ENCODE measurements around the gene GAMT.

The GAMT gene

DNA sequence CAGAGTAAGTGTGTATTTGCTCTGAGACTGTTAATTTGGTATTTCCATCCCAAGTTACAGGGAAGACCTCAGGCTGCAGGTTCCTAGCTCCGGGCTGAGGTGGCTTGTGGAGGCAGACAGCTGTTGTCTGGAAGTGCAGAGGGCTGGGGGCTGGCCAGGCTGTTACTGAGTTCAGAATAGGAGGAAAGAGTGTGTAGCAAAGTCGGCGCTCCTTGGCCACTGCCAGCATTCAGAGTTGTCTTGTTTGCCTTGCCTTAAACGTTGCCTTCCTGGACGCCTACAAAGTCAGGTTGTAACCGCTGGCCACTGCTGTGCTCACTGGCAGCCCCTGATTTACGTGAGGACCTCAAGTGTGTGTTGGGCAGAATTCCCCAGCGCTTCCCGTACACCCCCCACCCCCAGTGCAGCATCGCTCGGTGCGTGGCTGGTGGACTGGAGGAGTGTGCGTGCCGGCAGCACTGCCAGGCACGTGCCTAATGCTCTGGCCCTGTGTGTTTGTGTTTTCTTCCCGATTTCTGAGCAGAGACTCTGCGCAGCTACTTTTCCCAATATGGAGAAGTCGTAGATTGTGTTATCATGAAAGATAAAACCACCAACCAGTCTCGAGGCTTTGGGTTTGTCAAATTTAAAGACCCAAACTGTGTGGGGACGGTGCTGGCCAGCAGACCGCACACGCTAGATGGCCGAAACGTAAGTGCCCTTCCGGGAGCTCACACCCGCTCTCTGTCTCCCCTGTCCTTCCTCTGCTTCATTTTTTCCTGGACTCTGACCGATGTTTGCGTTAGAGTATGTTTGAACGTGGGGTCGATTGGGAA lies 16.5 kb upstream of the GAMT start:
- no peak for DNase-seq

GRCh38 chr19:1417145-1417544 lies 15.8 kb upstream of the GAMT start:
- DNase-seq = no peak

GRCh38 chr19:1416014-1416841 lies 14.9 kb upstream of the GAMT start:
- no peak for DNase-seq

DNA sequence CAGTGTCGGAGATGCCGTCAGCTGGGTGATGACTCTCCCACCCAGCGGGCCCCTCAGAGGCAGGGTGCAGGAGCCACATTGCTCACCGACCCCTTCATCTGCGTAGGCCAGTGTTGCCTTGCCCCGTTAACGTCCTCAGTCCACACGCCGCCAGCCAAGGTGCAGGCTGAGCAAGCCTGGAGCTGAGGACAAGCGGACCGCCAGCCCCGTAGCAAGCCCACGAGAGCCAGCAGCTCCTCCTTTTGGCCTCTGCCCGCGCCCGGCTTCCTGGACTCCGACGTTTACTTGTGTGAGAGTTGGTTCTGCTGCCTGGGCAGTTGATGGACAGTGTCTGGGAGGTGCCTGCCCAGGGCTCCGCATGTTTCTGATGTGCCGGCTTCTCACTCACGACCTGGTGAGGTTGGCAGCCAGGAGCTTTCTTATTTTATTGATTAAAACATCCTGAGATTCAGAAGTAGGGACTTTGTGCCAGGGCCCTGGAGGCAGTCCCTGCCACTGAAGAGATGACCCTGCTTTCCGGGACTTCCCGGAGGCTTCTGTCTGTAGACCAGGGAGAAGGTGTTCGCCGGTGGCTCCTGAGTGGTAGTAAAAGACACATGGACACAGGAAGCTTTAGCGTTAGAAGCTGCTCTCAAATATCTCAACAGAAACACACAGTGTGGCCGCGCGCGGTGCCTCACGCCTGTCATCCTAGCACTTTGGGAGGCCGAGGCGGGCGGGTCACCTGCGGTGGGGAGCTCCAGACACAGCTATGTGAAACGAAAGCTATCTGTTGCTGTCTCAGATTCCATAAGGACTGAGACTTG lies 11.9 kb upstream of the GAMT start:
- DNase-seq = no peak

GRCh38 chr19:1412323-1412923 lies 11.1 kb upstream of the GAMT start:
- DNase-seq = no peak

- no peak for DNase-seq
These were observed 10.2 kb upstream of the GAMT start for GRCh38 chr19:1411255-1412191.

- DNase-seq = no peak
These were observed 9.4 kb upstream of the GAMT start for GRCh38 chr19:1410789-1411188.

GRCh38 chr19:1410136-1410786 lies 8.9 kb upstream of the GAMT start:
- DNase-seq = no peak

- no peak for DNase-seq
These were observed 8.1 kb upstream of the GAMT start for GRCh38 chr19:1409204-1410005.

DNA sequence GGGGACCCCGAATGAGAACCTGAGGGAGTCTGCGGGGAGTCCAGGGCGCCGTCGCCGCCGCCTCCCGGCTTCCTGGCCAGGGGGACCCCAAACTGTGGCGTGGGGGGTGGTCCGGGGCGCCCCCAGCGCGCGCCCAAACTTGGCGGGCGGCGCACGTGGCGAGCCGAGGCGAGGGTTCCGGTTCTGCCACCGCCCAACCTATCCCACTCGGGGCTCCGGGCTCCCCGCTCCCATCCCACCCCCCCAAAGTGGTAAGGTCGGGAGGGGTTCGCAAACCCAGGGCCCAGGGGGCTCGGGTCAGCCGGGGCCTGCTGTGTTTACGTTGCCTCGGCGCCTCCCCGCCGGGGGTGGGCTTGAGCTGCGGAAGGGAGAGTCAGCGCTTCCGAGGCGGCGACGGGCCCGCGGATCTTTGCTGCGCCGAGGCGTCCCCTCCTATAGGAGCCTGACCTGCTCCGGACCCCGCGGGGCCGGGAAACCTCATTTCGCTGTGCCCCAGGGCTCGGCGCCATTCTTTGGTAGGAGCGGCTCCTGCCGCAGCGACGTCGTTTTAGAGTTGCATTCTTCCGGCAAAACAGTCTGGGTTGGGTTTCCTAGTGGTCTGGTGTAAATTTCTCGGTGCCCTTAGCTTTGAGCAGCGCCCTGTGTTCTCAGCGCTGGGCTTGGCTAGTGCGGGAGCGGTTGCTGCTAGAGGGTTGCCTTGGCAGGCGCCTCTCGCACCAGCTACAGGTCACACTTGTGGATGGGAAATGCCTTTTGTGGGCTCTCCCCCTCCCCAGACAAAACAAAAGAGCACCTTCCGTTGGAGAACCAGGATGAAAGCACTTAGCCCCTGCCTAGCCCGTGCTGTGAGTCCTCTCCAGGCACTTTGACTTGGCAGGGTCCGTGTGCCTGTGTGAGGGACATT lies 7.2 kb upstream of the GAMT start:
- no peak for DNase-seq

GRCh38 chr19:1407528-1408299 lies 6.4 kb upstream of the GAMT start, which contains the start of gene DAZAP1:
TSS of gene DAZAP1 (plus strand) at chr19:1407586. CDS start at chr19:1407774, 188 bp downstream.
- DNase-seq = no peak

DNA sequence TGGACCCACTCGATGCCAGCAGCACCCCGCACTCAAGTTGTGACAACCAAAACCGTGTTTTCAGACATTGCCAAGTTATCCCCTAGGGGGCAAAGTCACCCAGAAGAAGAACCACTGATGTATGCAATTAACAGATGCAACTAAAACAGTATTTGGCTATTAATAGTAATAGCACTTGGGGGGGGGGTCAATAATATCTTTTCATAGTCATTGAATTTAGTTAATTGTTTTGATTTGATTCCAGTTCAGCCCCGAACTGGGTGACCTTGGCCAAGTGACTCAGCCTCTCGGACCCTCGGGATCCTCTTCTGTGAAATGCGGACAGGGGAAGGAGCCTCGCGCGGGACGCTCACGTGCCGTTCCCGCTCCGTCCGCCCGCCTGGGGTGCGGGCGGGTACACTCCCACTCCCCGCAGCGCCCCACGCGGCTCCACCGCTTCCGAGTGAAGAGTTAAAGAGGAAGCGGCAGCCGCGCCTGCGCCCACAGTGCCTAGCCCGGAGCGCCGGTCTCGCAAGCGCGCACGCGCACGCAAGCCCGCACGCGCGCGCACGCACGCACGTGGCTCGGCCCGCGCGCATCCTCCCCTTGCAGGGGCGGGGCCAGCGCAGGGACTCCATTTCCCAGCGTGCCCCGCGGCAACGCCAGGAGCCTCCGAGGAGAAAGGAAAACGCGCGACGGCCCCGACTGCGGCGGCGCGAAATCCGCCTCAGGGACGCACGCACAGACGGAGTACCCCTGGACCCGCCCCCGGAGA lies 5.6 kb upstream of the GAMT start:
- DNase-seq = peak; percentile 73

GRCh38 chr19:1402411-1403070 lies 1.2 kb upstream of the GAMT start:
- DNase-seq = no peak

DNA sequence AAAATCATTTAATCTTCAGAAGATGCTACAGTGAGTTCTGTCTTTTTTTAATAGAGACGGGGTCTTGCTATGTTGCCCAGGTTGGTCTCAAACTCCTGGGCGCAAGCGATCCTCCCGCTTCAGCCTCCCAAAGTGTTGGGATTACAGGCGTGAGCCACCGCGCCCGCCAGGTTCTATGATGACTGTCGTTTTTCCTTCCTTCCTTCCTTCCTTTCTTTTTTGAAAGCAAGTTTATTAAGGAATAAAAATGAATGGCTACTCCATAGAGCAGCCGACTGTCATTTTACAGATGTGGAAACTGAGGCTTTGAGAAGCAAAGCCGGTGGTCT lies 511 bp upstream of the GAMT start:
- no peak for DNase-seq

DNA sequence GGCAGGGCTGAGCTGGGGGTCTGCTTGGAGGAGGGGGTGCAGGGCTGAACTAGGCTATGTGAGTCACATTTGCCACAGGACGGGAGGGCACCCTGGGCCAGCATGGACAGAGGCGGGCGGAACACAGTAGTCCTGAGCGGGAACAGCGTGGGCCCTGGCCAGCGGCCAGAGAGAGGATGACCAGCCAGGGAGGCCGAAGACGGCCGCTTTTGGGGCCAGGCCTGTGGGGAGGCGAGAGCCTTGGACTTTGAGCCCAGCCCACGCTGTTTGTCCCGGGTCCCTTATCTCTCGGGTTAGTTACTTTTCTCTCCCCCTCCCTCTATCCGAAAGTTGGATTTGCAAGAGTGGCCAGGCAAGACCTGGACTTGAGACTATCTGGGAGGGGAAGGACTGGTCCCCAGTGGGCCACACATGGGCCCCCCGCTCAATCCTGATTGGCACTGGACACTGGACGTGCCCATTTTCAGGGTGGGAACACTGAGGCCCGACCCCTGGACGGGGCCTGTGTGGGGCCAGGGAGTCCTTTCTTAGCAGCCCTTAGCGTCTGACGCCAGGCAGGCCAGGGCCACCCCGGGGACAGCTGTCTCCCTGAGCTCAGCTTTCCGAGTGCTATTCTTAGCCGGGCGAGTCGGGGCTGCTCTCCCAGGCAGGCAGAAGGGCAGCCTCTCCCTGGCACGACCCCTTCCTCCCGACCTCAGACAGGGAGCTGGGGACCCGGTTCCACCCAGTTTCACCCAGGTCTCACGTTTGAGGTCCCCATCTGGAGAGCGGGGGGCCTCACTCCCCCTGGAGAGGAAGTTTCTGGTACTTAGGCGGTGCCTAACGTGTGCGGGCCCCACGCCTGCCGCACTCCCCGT lies 833 bp downstream of the GAMT start:
- DNase-seq = no peak

DNA sequence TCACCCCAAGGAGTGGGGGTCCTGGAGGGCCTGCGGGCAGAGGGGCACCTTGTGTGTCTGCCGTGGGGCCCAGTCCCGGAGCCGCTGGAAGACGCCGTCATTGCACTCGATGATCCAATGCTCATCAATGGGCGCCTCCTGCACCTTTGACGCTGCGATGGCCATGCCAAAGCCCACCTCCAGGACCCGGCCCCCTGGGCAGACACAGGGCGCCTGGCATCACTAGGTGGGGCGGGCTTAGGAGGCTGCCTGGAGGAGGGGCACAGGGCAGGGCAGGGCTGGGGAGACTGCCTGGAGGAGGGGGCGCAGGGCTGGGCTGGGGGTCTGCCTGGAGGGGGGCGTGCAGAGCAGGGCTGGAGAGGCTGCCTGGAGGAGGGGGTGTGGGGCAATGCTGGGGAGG lies 1.6 kb downstream of the GAMT start:
- DNase-seq = no peak
